Measurements from ENCODE around the gene TM9SF2. TPM values are rescaled to one million over a fixed set of nuclear protein-coding genes. Genes with fewer than 3 reads are reported as not detected.
A peak's percentile ranks its signal among the peaks of the same experiment; 100 is the strongest.

The TM9SF2 gene
- total RNA-seq, 8 experiments from 2014 or later, result 56.8 to 140 (median 76.3) TPM

DNA sequence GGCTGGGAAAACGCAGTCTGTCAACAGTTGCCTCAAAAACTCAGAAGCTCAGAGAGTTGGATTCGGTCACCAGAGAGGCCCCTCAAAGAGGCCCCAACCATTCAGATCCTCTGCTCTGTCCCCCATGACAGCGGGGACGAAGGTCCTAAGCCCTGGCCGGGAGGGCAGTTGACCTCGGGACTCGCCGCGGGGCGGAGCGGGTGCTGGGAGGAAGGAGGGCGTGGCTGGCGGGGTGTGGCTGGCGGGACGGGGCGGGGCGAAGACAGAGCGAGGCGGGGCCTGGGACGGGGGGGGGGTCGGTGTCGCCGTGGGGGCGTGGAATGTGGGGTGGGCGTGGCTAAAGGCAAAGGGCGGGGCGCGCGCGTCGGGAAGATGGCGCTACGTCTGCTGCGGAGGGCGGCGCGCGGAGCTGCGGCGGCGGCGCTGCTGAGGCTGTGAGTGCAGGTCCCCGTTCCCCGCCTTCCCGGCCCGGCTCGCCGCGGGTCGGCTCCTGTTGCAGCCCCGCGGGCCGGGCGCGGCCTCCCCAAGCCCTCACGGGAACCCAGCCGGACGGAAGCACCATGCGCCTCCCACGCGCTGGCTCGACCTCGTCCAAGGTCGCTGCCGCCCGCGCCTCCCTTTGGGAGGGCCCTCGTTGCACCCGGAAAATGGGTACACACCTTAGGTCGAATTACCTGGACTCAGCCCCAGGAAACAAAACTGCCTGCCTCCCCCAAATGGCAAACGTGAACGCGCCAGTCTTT, 105.2 kb downstream of the TM9SF2 start, which contains the start of gene CLYBL:
CLYBL (plus strand) TSS at position 367 of the 743 bp plus-strand sequence.
- in situ Hi-C loops (cut with MboI; ENCODE audit: low pct_unique_long_range_greater_than_20kb in 2 of 9, low sequenced_read_pairs in 9 of 9, unreplicated experiment in 9 of 9), result no loop called here

DNA sequence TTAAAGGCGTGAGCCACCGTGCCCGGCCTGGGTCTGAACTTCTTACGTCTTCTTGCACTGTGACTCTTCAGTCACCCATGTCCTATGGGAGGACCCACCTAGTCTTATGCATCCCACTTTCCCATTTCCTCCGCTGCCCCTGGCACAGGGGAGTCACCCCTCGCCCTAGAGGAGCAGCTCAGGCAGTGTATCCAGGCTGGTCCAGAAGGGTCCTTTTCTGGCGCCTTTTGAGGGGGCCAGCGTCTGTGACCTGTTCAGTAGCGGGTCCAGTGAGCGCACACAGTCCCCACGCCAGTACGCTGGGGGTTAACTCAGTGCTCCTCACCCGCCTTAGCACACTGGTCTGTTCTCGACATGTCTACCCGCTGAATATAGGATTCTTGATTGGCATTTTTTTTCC, 107.1 kb downstream of the TM9SF2 start:
- Histone ChIP-seq H3K4me3 (no peak overlapping the region), H3K4me1 (replicated peaks in 1 of 2) (peaks cover 7 to 12% of the 10 kb centered on the region in 2 donors), H3K27ac (no peak overlapping the region)
- no peak for ATAC-seq (replicated peaks in 6 of 8)
- 85 to 100% (median 96%) methylated on average over 2 to 7 of the region's 15 CpGs; no CpG with 5 or more reads in 2 of the 10 experiments for WGBS, 10 experiments
- in situ Hi-C loops (cut with MboI; ENCODE audit: low pct_unique_long_range_greater_than_20kb in 2 of 9, low sequenced_read_pairs in 9 of 9, unreplicated experiment in 9 of 9), result no loop called here

More for the DNA sequence above, 105.2 kb downstream of the TM9SF2 start, which contains the start of gene CLYBL:
- Histone ChIP-seq H3K4me1 (replicated peaks in 1 of 2) (peaks cover 4 to 9% of the 10 kb centered on the region in 2 donors), H3K4me3 (peak within 1 kb of the TSS; percentile 48 to 87 (median 63)), H3K27ac (peak within 1 kb of the TSS; percentile 13 to 48)
- ATAC-seq (replicated peaks in 6 of 8), result peak; percentile 87 to 94 (median 92)
- 0 to 10% (median 4%) methylated on average over 2 to 10 of the region's 73 CpGs; no CpG with 5 or more reads in 5 of the 10 experiments for WGBS, 10 experiments

DNA sequence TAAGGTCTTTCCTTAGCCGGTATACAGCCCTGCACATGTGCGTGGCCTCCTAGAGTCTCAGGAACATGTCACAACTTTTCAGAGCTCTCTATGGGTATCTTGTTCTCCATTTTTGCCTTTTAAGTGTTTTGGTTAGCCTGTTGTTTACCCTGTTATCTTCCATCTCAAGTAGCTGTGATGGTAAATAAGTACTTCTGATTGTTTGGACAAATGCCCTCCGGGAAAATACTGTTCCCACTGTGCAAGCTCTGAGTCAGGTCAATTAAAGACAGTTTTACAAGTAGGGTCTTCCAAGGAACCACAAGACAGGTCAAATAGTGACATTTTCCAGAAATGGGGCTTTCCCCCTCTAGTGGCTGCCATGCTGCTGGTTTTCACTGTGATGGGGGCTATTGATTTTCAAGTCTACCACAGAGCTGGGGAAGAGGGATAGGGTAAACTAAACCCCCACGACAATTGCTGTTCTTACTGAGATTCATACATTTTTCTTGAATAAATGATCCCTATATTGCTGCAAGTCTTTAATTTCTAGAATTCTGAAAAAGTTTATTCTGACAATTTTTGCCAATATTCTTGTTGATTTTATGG, 109.5 kb downstream of the TM9SF2 start:
- in situ Hi-C loops (cut with MboI; ENCODE audit: low pct_unique_long_range_greater_than_20kb in 2 of 9, low sequenced_read_pairs in 9 of 9, unreplicated experiment in 9 of 9), result no loop called here
- ATAC-seq (replicated peaks in 6 of 8), result no peak
- H3K4me3 ChIP-seq, result no peak overlapping the region
- whole genome bisulfite sequencing, 10 experiments, result 34 to 100% (median 86%) methylated on average over 1 to 4 of the region's 4 CpGs; no CpG with 5 or more reads in 3 of the 10 experiments
- no peak overlapping the region for H3K27ac ChIP-seq
- peaks cover 12 to 20% of the 10 kb centered on the region in 2 donors for H3K4me1 ChIP-seq (replicated peaks in 1 of 2)

Other genes with a start within 250 kb of the TM9SF2 start
- gene GPR18, start 243.1 kb upstream of the TM9SF2 start, total RNA-seq, result 1 to 10 TPM in 5 of 8 experiments, under 1 TPM in 3; 0.63 to 9.4 (median 1.1) TPM
- 1 to 10 TPM in 4 of 8 experiments, under 1 TPM in 4; 0.63 to 6.1 (median 1.1) TPM for gene GPR183, start 194.1 kb upstream of the TM9SF2 start, total RNA-seq
- 1 to 10 TPM; 2.0 to 6.3 (median 3.4) TPM for gene CLYBL, start 105.2 kb downstream of the TM9SF2 start, total RNA-seq

Measured in motor neuron (in vitro differentiated cells).